HG02840 (cell line): ENCODE results near the gene LPAR1.
"Not testable (repeated sequence)": the region's sequence is repeated elsewhere in the genome, so short reads cannot be mapped to it uniquely, and the experiment has no call there.

Source experiments
- ATAC-seq: cut with Tn5 transposase; IDR thresholded peaks from one replicate; pipeline ENCODE4 v1.9.1; 2021; ENCODE audit warnings: mild to moderate bottlenecking, moderate library complexity, moderate number of reproducible peaks; ENCODE audit not compliant: unreplicated experiment, low FRiP score

The LPAR1 gene

DNA sequence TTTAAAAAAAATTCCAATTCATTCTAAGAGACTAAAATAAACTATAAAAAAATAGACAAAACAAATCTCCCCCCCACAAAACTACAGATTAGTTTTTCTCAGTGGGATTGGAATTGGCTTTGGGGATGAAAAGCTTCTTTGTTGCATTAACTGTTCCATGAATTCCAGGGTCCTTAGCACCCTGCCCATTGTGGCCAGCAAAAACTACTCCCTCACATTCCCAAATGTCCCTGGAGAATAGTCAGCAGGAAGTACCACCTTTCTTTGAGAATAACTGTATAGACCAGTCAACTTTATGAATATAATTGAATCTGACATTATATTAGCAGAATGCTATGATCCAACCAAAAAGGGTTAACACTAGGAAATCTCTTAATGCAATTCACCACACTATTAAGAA lies 147.9 kb downstream of the LPAR1 start:
- ATAC-seq: no peak

DNA sequence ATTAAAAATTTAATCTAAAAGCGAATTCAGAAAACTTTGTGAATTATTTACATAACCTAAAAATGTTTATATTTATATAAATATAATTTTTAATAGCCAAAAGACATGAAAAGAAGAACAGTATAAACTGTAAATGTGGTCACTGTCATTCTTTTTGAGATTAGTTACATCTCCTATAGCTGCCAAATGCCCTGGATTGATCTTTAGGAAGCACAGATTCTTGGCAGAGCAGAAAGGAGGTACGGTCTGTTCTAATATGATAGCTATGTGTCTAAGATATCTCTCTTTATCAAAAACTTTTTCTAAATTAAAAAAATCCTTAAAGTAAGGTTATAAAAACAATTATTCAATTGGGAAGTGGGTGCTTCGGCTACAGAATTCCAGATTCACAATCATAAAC lies 151.0 kb downstream of the LPAR1 start:
- no peak for ATAC-seq

DNA sequence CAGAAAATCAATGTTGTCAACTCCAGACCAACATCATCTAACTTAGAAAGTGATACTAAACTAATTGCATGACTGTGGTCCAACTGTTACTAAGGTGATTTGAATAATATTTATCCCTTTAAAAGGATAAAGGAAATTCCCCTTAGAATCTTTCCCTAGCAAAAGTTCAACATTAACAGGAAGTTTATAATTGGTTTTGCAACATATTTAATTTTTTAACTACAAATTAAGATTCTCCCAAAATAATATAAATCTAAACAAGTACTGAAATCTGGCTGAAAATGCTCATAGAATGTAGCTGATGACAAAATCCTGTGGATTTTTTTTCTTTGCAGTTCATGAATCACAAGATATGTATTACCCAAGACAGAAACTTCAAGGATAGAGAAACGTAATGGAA lies 151.4 kb downstream of the LPAR1 start:
- ATAC-seq: no peak

DNA sequence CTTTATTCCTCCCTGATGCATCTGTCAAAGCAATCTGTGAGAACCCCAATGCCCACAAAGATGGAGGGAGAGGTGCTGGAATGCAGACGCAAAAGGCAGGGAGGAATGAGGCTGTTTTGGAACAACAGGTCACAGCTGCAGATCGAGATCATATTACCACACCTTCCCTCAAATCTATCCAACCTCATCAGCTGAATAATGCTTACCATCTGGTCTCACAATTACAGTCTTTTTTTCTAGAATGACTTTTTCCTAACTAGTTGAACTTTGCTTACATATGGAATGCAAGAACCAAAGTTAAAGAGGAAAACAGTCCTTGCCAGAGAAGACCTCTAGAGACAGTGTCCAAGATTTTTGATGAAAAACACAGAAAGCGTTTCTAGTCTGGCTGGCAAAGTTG lies 158.1 kb downstream of the LPAR1 start:
- ATAC-seq: no peak

DNA sequence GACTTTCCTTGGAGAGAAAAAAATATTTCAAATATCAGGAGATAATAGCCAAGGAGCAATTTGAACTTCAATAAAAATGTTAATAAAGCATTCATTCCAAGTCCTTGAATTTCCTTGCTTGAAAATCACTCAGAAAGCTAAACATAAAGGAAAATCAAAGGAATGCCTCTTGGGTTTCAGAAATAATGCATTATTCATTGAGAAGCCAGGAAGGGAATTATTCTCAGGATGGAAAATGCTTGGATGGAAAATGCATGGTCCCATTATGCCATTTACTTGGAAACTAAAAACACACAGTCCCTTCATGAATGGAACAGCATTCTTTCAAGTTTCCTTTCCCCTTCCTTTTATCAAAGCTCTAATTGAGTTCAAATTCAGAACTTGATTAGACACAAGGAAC lies 160.9 kb downstream of the LPAR1 start:
- ATAC-seq: no peak

DNA sequence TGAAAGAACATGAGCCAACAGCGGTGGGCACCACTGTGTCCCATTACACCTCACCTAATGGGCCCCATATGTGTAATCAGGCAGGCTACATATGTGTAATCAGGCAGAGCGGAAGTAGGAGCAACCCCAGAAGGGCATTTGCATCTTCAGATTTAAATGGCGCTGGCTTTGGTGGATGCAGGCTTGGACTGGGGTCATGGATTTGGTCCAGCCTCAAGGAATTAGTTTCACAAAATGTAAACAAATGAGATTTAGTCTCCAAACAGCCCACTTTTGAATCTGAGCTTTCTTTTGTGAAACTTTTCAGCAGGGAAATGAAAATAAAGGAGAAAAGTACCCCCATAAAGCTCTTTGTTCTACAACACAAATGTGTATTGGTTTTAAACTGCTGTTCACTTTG lies 161.3 kb downstream of the LPAR1 start:
- no peak for ATAC-seq

DNA sequence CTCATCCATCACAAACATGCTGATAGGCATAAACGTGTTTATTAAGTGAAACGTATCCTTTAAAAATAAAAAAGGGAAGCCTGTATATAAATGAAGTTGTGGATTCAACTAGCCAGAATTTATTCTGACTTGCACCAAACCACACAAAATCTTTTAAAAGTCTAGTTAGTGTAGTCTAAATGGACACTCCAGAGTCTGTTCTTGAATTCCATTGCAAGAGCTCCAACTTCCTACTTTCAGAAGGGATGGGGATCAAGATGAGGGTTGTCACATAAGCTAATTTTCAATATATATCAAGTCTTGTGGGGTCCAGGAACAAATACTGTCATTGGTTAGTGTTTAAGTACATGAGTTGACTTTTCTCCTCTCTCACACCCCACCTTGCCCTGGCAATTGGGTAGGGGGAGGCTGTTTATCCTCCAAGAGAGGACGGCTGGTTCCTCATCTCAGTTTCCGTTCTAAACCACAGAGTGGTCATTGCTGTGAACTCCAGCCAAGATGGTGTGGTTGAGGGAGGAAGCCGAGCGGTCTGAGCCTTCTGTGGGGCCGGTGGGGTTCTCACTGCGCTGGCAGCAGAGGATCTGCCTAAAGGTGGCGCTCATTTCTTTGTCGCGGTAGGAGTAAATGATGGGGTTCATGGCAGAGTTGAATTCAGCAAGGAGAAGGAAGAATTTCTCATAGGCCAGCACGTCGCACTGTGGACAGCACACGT lies 163.2 kb downstream of the LPAR1 start:
- no peak for ATAC-seq

DNA sequence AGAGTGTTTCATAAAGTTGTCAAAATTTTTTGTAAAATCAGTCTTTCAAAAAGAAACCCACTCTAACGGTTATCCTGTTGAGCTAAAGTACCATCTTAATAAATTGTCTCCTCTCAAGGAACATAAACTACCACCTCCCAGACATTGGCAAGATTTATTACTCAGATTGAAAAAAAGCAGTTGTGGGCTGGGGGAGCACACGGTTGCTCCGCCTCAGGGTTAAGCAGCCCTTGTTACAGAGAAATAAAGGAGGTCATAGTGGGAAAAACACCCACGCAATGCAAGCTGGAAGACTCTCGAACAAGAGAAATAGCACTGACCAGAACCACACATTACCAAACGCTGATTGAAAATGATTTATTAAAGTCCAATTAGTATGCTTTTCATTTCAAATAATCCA lies 165.3 kb downstream of the LPAR1 start:
- ATAC-seq: no peak

DNA sequence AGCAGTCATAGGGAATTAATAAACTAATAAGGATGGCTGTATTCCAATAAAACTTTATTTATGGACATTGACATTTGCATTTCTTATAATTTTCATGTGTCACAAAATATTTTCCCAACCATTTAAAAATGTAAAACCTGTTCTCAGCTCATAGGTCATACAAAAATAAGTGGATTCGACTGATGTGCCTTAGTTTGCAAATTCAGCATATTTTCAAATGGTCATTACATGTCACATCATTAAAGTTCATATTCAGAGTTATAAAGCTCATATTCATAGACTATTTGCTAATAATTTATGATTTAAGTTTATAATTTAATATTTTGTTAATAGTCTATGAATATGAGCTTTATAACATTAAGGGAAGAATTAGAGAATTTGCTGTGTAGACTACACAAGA lies 166.5 kb downstream of the LPAR1 start:
- no peak for ATAC-seq

DNA sequence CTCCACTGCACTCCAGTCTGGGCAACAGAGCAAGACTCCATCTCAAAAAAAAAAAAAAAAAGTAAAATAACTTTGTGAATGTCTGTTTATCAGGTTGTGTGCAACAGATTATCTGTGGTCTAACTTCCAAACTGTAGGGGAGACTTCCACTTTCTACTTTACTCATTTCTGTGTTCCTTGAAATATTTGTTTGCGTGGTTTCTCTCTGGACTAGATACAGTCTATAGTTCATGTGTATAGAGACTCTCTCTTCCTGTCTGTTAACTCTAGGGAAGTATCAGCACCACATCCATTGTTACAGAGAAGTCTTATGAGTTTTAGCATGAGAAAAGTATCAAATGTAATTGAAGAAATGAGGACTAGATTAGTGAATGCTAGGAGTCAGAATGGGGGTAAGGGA lies 168.3 kb downstream of the LPAR1 start:
- no peak for ATAC-seq

DNA sequence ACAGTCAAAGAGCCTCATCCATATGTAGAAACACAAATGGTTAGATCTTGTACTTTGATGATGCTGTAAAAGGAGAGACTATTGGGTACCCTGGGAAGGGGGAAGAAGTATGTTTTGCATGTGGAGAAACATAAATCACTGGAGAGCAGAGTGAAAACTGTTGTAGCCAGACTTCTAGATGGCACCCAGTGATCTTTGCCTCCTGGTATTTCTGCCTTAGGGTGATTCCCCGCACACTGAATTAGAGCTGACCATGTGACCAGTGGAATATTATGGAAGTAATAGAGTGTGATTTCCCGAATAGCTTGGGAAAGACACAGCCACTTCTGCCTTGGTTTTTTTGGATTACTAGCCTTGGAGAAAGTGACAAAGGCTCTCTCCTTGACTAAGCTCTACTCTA lies 174.3 kb downstream of the LPAR1 start:
- ATAC-seq: no peak

DNA sequence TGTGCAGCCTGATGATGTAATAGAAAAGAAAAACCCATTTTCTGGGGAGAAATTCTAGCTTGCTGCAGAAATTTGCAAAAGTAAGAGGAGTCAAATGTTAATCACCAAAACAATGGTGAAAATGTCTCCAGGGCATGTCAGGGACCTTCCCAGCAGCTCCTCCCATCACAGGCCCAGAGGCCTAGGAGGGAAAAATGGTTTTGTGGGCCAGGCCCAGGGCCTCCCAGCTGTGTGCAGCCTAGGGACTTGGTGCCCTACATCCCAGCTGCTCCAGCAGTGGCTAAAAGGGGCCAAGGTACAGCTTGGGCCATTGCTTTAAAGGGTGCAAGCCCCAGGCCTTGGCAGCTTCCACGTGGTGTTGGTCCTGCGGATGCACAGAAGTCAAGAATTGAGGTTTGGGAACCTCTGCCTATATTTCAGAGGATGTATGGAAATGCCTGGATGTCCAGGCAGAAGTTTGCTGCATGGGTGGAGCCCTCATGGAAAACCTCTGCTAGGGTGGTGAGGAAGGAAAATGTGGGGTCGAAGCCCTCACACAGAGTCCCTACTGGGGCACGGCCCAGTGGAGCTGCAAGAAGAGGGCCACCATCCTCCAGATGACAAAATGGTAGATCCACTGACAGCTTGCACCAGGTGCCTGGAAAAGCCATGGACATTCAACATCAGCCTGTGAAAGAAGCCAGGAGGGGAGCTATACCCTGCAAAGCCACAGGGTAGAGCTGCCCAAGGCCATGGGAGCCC lies 176.7 kb downstream of the LPAR1 start:
- not testable (repeated sequence) for ATAC-seq

DNA sequence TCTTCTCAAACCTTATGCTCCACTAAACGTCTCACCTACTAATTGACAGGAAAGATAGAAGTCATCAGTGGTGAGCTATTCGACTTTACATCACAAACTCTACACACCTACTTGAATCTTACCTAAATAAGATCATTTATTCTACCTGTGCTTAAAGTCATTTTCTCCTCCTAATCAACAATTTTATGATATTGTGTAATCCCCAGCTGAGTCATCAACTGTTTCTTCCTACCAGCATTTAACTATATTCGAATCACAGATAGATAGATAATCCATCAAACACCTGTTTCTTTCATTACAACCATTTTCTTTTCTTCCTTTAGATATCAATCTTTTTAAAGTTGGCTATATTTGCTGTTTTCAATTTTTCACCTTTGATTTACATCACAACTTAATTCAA lies 181.5 kb downstream of the LPAR1 start:
- ATAC-seq: no peak

DNA sequence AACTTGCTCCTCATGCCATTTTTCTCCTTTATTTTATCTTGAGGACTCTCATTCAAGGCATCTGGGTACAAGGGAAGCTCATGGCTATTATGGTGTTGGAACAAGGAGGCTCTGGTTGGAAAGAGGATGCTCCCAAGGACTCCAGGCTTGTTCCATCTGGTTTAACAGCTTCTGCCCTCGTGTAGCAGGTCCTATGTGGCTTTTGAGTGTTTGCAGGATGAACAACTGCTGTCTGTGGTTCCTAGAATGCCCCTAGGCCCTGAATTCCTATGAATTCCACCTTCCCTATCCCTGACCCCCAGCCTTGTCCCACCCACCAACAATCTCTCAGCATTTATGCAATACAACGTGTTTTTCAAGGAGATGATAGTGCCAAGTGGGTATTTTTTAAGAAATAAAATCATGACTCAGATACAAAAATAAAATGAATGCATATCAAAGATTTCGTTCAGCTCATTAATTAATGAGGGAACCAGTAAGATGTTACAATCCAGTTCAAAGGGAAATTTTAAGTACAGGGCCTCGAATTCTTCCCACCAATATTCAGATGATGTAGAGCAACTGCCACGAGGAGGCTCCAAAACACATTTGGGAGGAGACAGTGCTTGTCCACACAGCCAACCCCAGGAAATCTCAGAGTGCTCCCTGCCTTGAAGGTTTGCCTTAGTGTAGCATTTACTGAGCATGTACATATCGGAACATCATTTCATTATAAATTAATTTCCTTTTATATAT lies 187.7 kb downstream of the LPAR1 start:
- ATAC-seq: no peak

DNA sequence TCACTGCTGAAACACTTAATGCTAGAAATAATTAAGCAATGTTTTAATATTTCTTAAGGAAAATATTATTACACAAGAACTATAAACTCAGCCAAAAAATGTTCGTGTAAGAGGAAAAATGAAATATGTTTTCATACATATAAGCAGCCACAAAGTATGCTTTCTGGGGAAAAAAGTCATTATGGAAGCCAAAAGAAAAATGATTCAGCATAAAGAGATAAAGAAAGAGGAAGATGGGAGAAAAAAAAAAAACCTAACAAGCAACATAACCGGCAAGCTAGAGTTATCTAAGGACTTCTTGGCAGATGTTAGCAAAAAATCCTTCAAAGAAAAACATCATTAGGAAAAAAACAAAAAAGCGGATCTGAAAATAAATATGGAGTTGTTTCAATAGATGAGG lies 190.6 kb downstream of the LPAR1 start:
- ATAC-seq: no peak

DNA sequence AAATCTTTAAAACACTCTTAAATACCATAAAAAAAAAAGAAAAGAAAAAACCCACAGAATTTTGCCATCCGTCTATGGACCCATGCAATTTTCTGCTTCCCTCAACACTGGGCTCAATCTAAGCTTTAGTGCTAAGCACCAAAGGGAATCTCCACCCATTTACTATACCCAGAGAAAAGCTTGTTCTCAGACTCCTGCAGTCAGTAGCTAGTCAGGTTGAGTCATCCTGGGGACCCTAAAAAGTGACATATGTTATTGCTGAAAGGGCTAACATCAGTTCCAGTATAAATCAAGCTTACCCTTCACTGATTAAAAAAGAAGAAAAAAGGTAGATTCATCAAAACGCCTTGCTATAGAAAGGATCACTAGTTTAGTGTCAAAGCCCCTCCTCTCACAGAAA lies 192.1 kb downstream of the LPAR1 start:
- no peak for ATAC-seq

DNA sequence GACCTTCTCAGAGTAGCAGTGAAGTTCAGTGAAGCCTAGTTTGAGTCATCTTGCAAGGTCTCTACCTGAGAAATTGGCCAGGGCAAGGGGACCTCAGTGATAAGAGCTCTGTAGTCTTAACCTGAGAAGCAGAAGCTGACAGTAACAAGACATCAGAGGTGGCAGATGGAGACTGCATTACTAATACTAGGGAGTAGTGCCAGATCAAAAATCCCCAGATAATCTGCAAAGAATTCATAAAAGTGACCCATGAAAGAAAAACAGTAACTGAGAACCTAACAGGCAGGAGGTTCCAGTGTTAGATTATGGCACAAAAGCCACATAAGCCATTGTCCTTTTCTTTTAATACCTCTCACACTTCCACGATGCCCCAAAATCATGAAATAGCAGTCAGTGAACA lies 194.1 kb downstream of the LPAR1 start:
- ATAC-seq: no peak

DNA sequence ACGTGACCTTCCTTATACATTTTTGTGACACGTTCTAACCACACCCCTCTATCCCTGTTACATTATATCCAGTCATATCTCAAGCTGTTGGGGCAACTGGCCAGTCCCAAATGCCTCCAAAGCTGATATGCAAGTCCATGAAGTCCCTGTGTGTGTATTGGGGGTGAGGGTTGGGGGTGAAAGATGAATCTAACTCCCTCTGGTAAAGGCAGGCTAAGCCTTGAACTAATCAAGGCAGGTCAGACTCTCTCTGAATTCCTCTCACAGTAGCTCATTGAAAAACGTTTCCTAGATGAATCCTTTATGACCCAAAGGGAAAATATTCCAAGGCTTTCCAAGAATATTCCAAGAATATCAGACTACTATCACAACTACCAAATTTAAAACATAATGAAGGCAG lies 195.3 kb downstream of the LPAR1 start:
- no peak for ATAC-seq

DNA sequence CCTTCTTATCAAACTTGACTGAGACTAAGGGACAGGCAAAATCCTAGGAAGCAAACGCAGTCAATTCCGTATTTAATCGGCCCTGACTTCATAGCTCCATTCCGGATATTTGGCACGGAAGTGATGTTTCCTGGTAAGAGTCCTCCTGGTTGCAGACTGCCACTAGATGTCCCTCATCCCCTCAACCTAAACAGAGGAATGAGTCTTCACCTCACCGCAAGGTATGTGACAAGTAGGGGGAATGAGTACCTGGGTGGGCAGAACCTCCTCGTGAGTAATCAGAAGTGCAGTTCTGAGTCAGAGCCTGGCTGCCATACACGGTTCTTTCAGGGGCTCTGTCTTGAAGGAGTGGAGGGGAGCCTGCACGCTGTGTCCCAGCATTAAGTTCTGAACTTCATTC lies 196.1 kb downstream of the LPAR1 start:
- no peak for ATAC-seq

DNA sequence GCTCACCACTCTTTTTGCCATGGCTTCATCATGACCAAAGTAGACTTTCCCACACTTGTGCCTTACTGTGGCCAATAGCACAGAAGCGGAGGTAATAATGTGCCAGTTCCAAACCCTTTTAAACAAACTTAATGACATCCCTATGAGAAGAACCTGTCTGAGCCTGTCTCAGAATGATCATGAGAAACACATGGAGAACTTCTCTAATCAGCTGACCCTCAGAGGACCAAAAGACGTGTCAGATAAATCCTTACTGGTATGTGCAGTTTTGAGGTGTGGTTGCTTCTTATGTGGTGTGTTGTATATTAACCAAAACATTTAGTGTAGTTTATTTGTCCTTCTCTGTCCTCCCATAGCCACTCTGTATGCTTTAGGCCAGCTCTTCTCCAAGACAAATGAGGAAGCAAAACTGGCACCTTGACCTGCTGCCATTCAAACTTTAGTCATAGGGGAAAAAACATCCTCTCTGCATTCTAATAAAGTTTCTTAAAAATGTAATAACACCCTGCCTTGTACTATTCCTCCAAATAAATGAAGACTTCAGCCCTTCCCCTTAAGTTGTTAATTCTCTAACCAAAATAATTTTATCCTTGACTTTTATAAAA lies 200.8 kb downstream of the LPAR1 start:
- no peak for ATAC-seq

DNA sequence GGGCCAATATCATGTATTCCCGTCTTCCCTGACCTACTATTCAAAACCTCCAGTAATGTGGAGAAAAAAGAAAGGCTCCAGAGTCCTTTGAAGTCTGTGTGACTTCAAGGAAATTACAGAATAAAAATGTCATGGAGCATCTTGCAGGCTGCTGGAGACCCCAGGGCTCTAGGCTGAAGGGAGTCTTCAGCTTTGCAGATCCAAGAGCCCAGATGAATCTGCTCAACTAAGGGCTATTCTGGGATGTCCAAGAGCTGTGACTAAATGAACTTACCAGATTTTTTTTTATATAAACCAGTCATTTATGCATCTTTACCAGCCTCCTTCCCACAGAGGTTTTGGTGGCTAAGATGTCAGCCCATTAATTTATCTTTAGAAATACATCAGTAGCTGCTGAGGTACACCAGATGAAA lies 202.4 kb downstream of the LPAR1 start:
- no peak for ATAC-seq
